Measurements from ENCODE around the gene TMEM125. TPM values are rescaled to one million over a fixed set of nuclear protein-coding genes. Genes with fewer than 3 reads are reported as not detected.
A peak's percentile ranks its signal among the peaks of the same experiment; 100 is the strongest.

The TMEM125 gene
- 10 to 100 TPM; 10.9 to 11.7 TPM for polyA plus RNA-seq

DNA sequence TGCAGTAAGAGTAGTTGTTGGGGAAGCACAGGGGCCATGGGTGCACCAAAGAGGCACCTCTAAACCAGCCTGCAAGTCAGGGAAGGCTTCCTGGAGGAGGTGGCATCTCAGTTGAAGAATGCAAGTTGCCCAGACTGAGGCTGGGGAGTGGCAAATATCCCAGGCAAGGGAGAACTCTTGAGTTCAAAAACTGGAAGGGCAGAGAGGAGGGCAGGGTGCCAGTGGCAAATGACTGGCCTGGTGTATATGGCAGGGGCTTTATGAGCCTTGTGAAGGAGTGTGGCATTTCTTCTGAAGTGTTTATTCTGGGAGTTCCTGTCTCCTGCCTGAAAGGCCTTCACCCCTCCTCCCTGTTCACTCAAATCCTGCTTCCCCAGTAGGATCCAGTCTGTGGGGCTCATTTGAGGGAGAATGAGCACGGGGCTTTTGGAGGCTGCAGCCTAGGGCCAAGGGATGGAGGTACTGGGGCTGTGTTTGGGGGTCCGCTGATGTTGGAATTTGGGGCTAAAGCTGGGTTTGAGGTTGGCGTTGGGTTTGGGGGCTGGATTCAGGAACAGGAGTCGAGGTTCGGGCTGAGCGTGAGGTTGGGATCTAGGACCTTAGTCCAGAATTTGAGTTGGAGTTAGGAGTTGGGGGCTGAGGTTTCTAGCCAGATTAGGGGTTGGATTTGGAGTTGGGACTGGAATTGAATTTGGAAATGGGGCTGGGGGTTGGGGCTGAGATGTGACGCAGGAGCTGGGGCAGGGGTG lies at the start of gene TMEM125:
Gene TMEM125 (plus strand): TSS at position 357 of the 749 bp plus-strand sequence. CDS start 2,740 bp downstream, outside the sequence.
- H3K27ac ChIP-seq (ENCODE audit: low read depth in 2 of 2, low read length in 1 of 2): peak within 1 kb of the TSS; percentile 66 to 89
- WGBS, 2 donors: 66 to 72% methylated on average over 7 of the region's 7 CpGs
- H3K9me3 ChIP-seq (ENCODE audit: control insufficient read depth in 2 of 2, insufficient read depth in 1 of 2, low read depth in 1 of 2, low read length in 1 of 2): no peaks in the 10 kb centered on the region
- no peaks in the 10 kb centered on the region for H3K27me3 ChIP-seq (ENCODE audit: control insufficient read depth in 1 of 2, insufficient read depth in 2 of 2, low read length in 2 of 2)
- H3K4me3 ChIP-seq (ENCODE audit: low read depth in 1 of 2, low read length in 2 of 2): peak within 1 kb of the TSS; percentile 17 to 37
- H3K4me1 ChIP-seq (ENCODE audit: control insufficient read depth in 2 of 2, insufficient read depth in 2 of 2, low read length in 1 of 2): peaks cover 5 to 19% of the 10 kb centered on the region in 2 donors
- no peaks in the 10 kb centered on the region for H3K36me3 ChIP-seq (ENCODE audit: control insufficient read depth in 2 of 2, insufficient read depth in 2 of 2, low read length in 1 of 2)

DNA sequence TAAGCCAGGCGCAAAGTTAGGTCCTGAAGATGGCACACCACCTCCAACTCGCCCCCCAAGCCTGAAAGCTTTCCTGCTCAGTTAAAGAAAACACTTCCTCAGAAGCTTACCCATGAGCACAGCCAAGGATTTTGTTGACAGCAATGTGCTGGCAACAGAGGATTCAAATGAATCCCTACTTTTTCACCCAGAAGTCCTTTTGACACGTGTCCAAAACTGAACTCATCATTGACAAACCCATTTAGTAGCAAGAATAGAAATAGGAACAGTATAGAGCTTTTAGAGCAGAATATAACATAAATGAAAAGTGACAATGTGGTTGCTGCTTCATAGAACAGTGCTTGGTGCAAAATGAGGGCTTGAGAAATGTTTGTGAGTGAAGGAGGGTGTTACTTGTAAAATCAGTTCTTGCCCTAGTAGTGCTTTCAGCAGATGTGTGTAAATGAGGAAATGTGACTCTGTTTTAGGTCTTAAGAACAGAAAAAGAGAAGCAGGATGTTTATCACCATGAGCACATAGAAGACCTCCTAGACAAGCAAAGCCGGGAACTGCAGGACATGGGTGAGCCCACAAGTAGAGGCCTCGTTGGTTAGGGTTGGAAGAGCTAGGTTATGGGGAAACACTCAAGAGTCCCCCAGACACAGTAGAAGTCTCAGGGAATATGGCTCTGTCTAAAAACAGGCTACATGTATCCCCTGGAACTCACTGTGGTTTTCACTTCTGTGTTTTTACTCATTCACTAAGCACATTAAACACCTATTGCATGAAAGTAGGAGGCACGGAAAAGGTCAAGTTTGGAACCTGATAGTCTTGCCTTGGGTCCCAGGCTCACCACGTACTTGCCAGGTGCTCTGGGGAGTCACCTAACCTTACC lies 48.6 kb upstream of the TMEM125 start:
- WGBS, 2 donors: 66 to 70% methylated on average over 7 of the region's 7 CpGs
- H3K9me3 ChIP-seq (ENCODE audit: control insufficient read depth in 2 of 2, insufficient read depth in 1 of 2, low read depth in 1 of 2, low read length in 1 of 2): no peaks in the 10 kb centered on the region
- no peaks in the 10 kb centered on the region for H3K27me3 ChIP-seq (ENCODE audit: control insufficient read depth in 1 of 2, insufficient read depth in 2 of 2, low read length in 2 of 2)
- H3K36me3 ChIP-seq (ENCODE audit: control insufficient read depth in 2 of 2, insufficient read depth in 2 of 2, low read length in 1 of 2): no peaks in the 10 kb centered on the region
- no peak overlapping the region for H3K4me3 ChIP-seq (ENCODE audit: low read depth in 1 of 2, low read length in 2 of 2)
- H3K4me1 ChIP-seq (ENCODE audit: control insufficient read depth in 2 of 2, insufficient read depth in 2 of 2, low read length in 1 of 2): no peaks in the 10 kb centered on the region
- H3K27ac ChIP-seq (ENCODE audit: low read depth in 2 of 2, low read length in 1 of 2): no peak overlapping the region

DNA sequence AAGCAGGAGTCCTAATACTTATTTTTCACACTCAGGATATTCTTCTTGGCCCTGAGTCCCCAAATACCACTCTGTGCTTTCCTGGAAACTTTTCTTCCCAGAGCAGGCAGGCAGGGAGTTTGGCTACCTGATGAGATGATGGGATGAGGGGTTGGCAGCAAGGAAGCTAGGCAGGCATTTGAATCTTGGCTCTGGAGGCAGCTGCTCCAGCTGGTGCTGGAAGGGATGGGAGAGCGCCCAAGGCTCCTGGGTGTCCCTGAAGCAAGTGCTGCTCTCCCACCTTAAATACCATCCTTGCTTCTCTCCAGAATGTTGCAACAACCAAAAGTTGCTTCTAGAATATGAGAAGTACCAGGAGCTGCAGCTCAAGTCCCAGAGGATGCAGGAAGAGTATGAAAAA lies 48.0 kb upstream of the TMEM125 start:
- Histone ChIP-seq H3K4me1 (ENCODE audit: control insufficient read depth in 2 of 2, insufficient read depth in 2 of 2, low read length in 1 of 2) (no peaks in the 10 kb centered on the region), H3K27me3 (ENCODE audit: control insufficient read depth in 1 of 2, insufficient read depth in 2 of 2, low read length in 2 of 2) (no peaks in the 10 kb centered on the region), H3K4me3 (ENCODE audit: low read depth in 1 of 2, low read length in 2 of 2) (no peak overlapping the region), H3K27ac (ENCODE audit: low read depth in 2 of 2, low read length in 1 of 2) (no peak overlapping the region), H3K9me3 (ENCODE audit: control insufficient read depth in 2 of 2, insufficient read depth in 1 of 2, low read depth in 1 of 2, low read length in 1 of 2) (no peaks in the 10 kb centered on the region), H3K36me3 (ENCODE audit: control insufficient read depth in 2 of 2, insufficient read depth in 2 of 2, low read length in 1 of 2) (no peaks in the 10 kb centered on the region)
- WGBS, 2 donors: 91 to 100% methylated on average over 1 of the region's 1 CpG

DNA sequence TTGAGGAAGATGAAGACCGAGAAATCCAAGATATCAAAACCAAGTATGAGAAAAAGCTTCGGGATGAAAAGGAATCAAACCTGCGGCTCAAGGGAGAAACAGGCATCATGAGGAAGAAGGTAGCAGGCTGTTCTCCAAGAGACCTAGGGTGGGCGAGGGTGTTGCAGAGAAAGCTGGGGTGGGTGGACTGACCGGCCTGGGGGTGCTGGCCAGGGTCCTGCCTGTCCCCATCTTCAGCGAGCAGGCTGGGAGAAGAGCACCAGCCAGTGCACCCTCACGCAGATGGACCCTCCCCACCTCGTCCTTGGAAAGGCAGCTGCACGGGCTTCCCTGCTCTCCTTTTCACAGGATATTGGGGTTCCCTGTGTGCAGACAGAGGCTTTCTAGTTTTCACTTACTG lies 46.9 kb upstream of the TMEM125 start:
- Histone ChIP-seq H3K27ac (ENCODE audit: low read depth in 2 of 2, low read length in 1 of 2) (no peak overlapping the region), H3K4me1 (ENCODE audit: control insufficient read depth in 2 of 2, insufficient read depth in 2 of 2, low read length in 1 of 2) (peaks cover 0 to 2% of the 10 kb centered on the region in 2 donors)
- 75 to 78% methylated on average over 9 of the region's 9 CpGs for WGBS, 2 donors

DNA sequence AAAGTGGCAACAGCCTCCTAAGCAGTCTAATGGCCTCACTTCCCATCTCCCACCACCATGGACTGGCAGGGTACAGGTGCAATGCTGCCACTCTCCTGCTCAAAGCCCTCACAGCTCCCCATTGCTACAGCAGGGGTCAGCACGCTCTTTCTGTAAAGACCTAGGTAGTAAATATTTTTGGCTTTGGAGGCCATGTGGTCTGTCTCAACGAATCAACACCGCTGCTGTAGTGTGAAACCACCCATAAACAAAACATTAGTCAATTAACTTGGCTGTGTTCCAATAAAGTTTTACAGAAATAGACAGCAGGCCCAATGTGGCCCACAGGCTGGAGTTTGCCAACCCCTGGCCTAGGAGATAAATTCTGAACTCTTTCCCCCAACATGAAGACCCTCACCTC lies 44.6 kb upstream of the TMEM125 start:
- Histone ChIP-seq H3K36me3 (ENCODE audit: control insufficient read depth in 2 of 2, insufficient read depth in 2 of 2, low read length in 1 of 2) (no peaks in the 10 kb centered on the region), H3K4me1 (ENCODE audit: control insufficient read depth in 2 of 2, insufficient read depth in 2 of 2, low read length in 1 of 2) (peaks cover 0 to 2% of the 10 kb centered on the region in 2 donors), H3K4me3 (ENCODE audit: low read depth in 1 of 2, low read length in 2 of 2) (no peak overlapping the region), H3K9me3 (ENCODE audit: control insufficient read depth in 2 of 2, insufficient read depth in 1 of 2, low read depth in 1 of 2, low read length in 1 of 2) (no peaks in the 10 kb centered on the region), H3K27ac (ENCODE audit: low read depth in 2 of 2, low read length in 1 of 2) (no peak overlapping the region), H3K27me3 (ENCODE audit: control insufficient read depth in 1 of 2, insufficient read depth in 2 of 2, low read length in 2 of 2) (no peaks in the 10 kb centered on the region)
- WGBS, 2 donors: 50 to 57% methylated on average over 3 of the region's 3 CpGs

More for the DNA sequence above, 46.9 kb upstream of the TMEM125 start:
- H3K4me3 ChIP-seq (ENCODE audit: low read depth in 1 of 2, low read length in 2 of 2): no peak overlapping the region
- H3K27me3 ChIP-seq (ENCODE audit: control insufficient read depth in 1 of 2, insufficient read depth in 2 of 2, low read length in 2 of 2): no peaks in the 10 kb centered on the region
- H3K9me3 ChIP-seq (ENCODE audit: control insufficient read depth in 2 of 2, insufficient read depth in 1 of 2, low read depth in 1 of 2, low read length in 1 of 2): no peaks in the 10 kb centered on the region
- H3K36me3 ChIP-seq (ENCODE audit: control insufficient read depth in 2 of 2, insufficient read depth in 2 of 2, low read length in 1 of 2): no peaks in the 10 kb centered on the region

DNA sequence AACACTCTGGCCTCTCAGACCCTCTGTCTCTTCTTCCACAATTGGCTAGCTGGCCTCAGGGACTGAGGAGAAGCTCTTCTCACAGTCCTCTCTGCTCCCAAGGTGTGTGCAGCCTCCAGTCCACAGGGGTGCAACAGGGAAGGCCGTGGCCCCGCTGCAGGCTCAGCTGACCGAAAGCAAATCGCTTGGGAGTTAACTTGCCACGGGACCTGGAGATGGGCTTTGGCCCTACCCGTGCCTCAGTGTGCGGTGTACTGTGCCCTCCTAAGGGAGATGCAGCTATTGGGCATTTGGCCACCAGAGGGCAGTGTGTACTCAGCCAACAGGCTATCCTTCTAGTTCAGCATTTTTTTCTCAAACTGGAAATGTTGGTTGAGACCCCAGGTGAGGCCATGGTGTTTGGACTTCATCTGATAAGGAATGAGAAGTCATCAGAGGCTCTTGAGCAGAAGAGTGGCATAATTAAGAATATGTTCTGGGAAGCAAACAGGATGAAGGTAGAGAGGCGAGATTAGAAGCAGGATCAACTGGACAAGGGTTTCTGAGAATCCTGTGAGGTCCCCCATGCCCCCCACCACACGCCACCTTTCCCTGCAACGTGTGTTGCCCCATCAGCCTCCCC lies 42.5 kb upstream of the TMEM125 start:
- H3K9me3 ChIP-seq (ENCODE audit: control insufficient read depth in 2 of 2, insufficient read depth in 1 of 2, low read depth in 1 of 2, low read length in 1 of 2): no peaks in the 10 kb centered on the region
- peaks cover 0 to 2% of the 10 kb centered on the region in 2 donors for H3K4me1 ChIP-seq (ENCODE audit: control insufficient read depth in 2 of 2, insufficient read depth in 2 of 2, low read length in 1 of 2)
- no peak overlapping the region for H3K27ac ChIP-seq (ENCODE audit: low read depth in 2 of 2, low read length in 1 of 2)
- no peaks in the 10 kb centered on the region for H3K36me3 ChIP-seq (ENCODE audit: control insufficient read depth in 2 of 2, insufficient read depth in 2 of 2, low read length in 1 of 2)
- H3K4me3 ChIP-seq (ENCODE audit: low read depth in 1 of 2, low read length in 2 of 2): no peak overlapping the region
- no peaks in the 10 kb centered on the region for H3K27me3 ChIP-seq (ENCODE audit: control insufficient read depth in 1 of 2, insufficient read depth in 2 of 2, low read length in 2 of 2)
- WGBS, 2 donors: 19% methylated on average over 10 of the region's 10 CpGs

DNA sequence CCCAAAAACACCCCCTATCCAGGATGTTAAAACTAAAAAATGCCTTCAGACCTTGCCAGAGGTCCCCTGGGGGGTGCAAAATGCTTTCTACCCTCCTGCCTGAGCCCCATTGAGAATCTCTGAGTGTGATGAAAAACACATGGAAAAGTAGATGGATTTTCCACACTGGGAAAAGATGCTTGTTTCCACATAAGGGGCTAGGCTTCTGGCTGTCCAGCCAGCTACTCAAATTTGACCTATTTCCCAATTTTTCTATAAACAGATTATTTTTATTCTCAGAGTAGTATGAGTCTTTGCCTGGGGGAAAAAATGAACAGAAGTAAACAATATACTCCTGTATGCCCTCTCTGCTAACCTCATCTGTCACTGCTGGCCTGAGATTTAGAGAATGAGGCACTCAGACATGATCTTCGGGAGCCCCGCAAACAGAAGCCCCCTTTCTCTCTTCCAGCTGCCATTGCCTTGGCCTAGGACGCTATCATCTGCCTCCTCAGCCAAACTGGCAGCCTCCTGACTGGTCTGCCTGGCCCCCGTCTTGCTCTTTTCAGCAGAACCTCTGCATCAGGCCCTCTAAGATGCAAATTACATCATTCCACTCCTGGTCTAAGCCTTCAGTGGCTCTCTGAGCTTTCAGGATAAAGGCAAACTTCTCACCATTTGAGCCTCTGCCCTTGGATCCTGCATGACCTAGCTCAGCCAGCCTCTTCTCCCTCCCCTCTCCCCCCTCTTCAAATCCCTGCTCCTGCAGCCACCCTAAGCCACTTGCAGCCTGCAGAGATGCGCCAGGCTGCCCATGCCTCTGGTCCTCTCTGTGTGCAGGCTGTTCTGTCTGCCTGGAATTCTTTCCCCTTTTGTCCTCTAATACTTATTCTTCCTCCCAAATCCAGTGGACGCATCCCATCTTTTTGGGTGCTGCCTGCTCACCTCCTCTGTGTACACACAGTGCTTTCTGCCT lies 39.7 kb upstream of the TMEM125 start:
- Histone ChIP-seq H3K27me3 (ENCODE audit: control insufficient read depth in 1 of 2, insufficient read depth in 2 of 2, low read length in 2 of 2) (no peaks in the 10 kb centered on the region), H3K4me1 (ENCODE audit: control insufficient read depth in 2 of 2, insufficient read depth in 2 of 2, low read length in 1 of 2) (peaks cover 0 to 2% of the 10 kb centered on the region in 2 donors), H3K4me3 (ENCODE audit: low read depth in 1 of 2, low read length in 2 of 2) (no peak overlapping the region), H3K36me3 (ENCODE audit: control insufficient read depth in 2 of 2, insufficient read depth in 2 of 2, low read length in 1 of 2) (no peaks in the 10 kb centered on the region), H3K9me3 (ENCODE audit: control insufficient read depth in 2 of 2, insufficient read depth in 1 of 2, low read depth in 1 of 2, low read length in 1 of 2) (no peaks in the 10 kb centered on the region), H3K27ac (ENCODE audit: low read depth in 2 of 2, low read length in 1 of 2) (no peak overlapping the region)
- WGBS, 2 donors: 75 to 76% methylated on average over 6 of the region's 6 CpGs

DNA sequence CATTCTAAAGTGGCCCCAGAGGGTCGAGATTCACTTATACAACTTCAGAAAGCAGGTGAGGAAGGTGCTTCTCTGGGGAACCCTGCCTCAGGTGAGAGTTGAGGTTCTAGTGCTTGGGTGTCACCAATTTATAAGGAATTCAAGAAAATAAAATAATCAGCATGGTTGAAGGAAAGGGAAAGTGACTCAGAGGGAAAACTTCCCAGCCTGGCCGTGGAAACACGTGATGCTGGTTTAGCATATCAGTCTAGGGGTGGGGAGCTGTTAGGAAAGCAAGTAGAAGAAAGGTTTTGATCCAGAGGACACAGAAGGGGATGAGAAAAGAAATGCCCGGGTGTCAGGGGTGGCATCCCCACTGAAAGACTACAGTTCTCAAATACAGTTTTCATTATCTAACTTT lies 37.7 kb upstream of the TMEM125 start:
- H3K27me3 ChIP-seq (ENCODE audit: control insufficient read depth in 1 of 2, insufficient read depth in 2 of 2, low read length in 2 of 2): no peaks in the 10 kb centered on the region
- peaks cover 0 to under 1% of the 10 kb centered on the region in 2 donors for H3K4me1 ChIP-seq (ENCODE audit: control insufficient read depth in 2 of 2, insufficient read depth in 2 of 2, low read length in 1 of 2)
- 42 to 48% methylated on average over 4 of the region's 4 CpGs for WGBS, 2 donors
- H3K9me3 ChIP-seq (ENCODE audit: control insufficient read depth in 2 of 2, insufficient read depth in 1 of 2, low read depth in 1 of 2, low read length in 1 of 2): no peaks in the 10 kb centered on the region
- no peak overlapping the region for H3K4me3 ChIP-seq (ENCODE audit: low read depth in 1 of 2, low read length in 2 of 2)
- H3K27ac ChIP-seq (ENCODE audit: low read depth in 2 of 2, low read length in 1 of 2): no peak overlapping the region
- no peaks in the 10 kb centered on the region for H3K36me3 ChIP-seq (ENCODE audit: control insufficient read depth in 2 of 2, insufficient read depth in 2 of 2, low read length in 1 of 2)

DNA sequence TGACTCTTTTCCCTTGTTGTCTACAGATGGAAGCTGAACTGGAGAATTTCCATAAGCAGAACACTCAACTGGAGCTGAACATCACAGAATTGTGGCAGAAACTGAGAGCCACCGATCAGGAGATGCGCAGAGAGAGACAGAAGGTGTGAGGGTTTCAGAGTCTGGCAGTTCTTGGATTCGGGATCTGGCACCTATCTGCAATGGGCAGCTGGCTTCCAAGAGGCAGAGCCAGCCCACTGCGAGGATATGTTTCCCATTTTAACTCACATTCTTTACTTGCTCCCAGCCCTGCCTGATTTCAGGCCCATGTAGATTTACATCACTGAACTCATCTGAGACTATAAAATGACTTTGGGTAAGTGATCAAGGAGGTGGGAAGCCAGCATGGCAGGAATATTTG lies 37.3 kb upstream of the TMEM125 start:
- Histone ChIP-seq H3K4me3 (ENCODE audit: low read depth in 1 of 2, low read length in 2 of 2) (no peak overlapping the region), H3K36me3 (ENCODE audit: control insufficient read depth in 2 of 2, insufficient read depth in 2 of 2, low read length in 1 of 2) (no peaks in the 10 kb centered on the region), H3K4me1 (ENCODE audit: control insufficient read depth in 2 of 2, insufficient read depth in 2 of 2, low read length in 1 of 2) (no peaks in the 10 kb centered on the region), H3K27me3 (ENCODE audit: control insufficient read depth in 1 of 2, insufficient read depth in 2 of 2, low read length in 2 of 2) (no peaks in the 10 kb centered on the region), H3K9me3 (ENCODE audit: control insufficient read depth in 2 of 2, insufficient read depth in 1 of 2, low read depth in 1 of 2, low read length in 1 of 2) (no peaks in the 10 kb centered on the region), H3K27ac (ENCODE audit: low read depth in 2 of 2, low read length in 1 of 2) (no peak overlapping the region)
- WGBS, 2 donors: 87 to 90% methylated on average over 4 of the region's 4 CpGs

All from esophagus (tissue), 2 donors.